Activated CD8-positive, alpha-beta memory T cell treated with anti-CD3 and anti-CD28 coated beads, Interleukin-2, amount 10 ng/mL, durations not matched to agents 7 days and 5 days (primary cell): ENCODE results near the gene MRPL16. TPM values are rescaled to one million over a fixed set of nuclear protein-coding genes. Genes with fewer than 3 reads are reported as not detected.

Source experiments
- ATAC-seq: fragments of 150-1000 bp; cut with Tn5 transposase; one replicate; pipeline ENCODE4 v1.10.0; 2021; ENCODE audit warnings: moderate library complexity
- CTCF ChIA-PET: fragments of 350-600 bp; sonication (Branson Sonifier 250); formaldehyde crosslinking; loops from one replicate; lab custom pipeline; 2021; ENCODE audit warnings: antibody characterized with exemption; lab: Charles Lee
- DNase-seq: peaks from one replicate; pipeline ENCODE4 v3.0.0-alpha.2; 2020
- H3K27ac Mint-ChIP-seq: one replicate; pipeline ENCODE4 v1.8.0; 2021; ENCODE audit warnings: mild to moderate bottlenecking, mixed read lengths
- H3K27me3 Mint-ChIP-seq: one replicate; pipeline ENCODE4 v1.8.0; 2021; ENCODE audit warnings: mixed read lengths
- H3K36me3 Mint-ChIP-seq: one replicate; pipeline ENCODE4 v1.8.0; 2021; ENCODE audit warnings: mild to moderate bottlenecking, mixed read lengths
- H3K4me1 Mint-ChIP-seq: one replicate; pipeline ENCODE4 v1.8.0; 2021; ENCODE audit warnings: mixed read lengths
- H3K4me3 Mint-ChIP-seq: one replicate; pipeline ENCODE4 v1.8.0; 2021; ENCODE audit warnings: mild to moderate bottlenecking, moderate library complexity, mixed read lengths
- H3K9me3 Mint-ChIP-seq: one replicate; pipeline ENCODE4 v1.8.0; 2022; ENCODE audit warnings: low read depth, mixed read lengths
- total RNA-seq, 2 experiments: library from RNA; stranded (reverse); gene quantifications; one replicate each; pipeline ENCODE4 v1.2.3, GENCODE V29; 2021

The MRPL16 gene
- total RNA-seq, 2 experiments from 2014 or later, result 76.5 to 102 TPM

GRCh38 chr11:59782080-59782479 lies 28.5 kb downstream of the MRPL16 start:
- Mint-ChIP-seq H3K27me3 (no peaks in the 10 kb centered on the region), H3K9me3 (peaks cover 13% of the 10 kb centered on the region), H3K27ac (peak overlapping the region; percentile 78), H3K36me3 (peaks cover 84% of the 10 kb centered on the region), H3K4me3 (no peak overlapping the region), H3K4me1 (peaks cover 83% of the 10 kb centered on the region)
- ATAC-seq, result no peak
- DNase-seq, result no peak
- CTCF ChIA-PET, result interaction anchor here (1.0 to 2.6 kb wide), 2 partner anchors 8 to 10 kb away, joined by 3 to 9 read pairs; no protein-coding TSS in a partner anchor

GRCh38 chr11:59779487-59779886 lies 31.1 kb downstream of the MRPL16 start:
- Mint-ChIP-seq H3K36me3 (peaks cover 84% of the 10 kb centered on the region), H3K27ac (peak overlapping the region; percentile 59), H3K4me1 (peaks cover 84% of the 10 kb centered on the region), H3K4me3 (no peak overlapping the region), H3K9me3 (peaks cover 4% of the 10 kb centered on the region), H3K27me3 (no peaks in the 10 kb centered on the region)
- ATAC-seq (no peak), DNase-seq (no peak)
- CTCF ChIA-PET, result interaction anchor here (1.9 kb wide), 1 partner anchor 13 kb away, joined by 4 read pairs; no protein-coding TSS in a partner anchor

GRCh38 chr11:59778122-59778521 lies 32.5 kb downstream of the MRPL16 start:
- Mint-ChIP-seq H3K36me3 (peaks cover 82% of the 10 kb centered on the region), H3K27ac (no peak overlapping the region), H3K4me1 (peaks cover 74% of the 10 kb centered on the region), H3K9me3 (no peaks in the 10 kb centered on the region), H3K27me3 (no peaks in the 10 kb centered on the region), H3K4me3 (no peak overlapping the region)
- no peak for DNase-seq
- CTCF ChIA-PET, result interaction anchor here (0.7 to 2.2 kb wide), 5 partner anchors 22 to 628 kb away, joined by 3 to 8 read pairs (median 4); no protein-coding TSS in a partner anchor
- no peak for ATAC-seq

DNA sequence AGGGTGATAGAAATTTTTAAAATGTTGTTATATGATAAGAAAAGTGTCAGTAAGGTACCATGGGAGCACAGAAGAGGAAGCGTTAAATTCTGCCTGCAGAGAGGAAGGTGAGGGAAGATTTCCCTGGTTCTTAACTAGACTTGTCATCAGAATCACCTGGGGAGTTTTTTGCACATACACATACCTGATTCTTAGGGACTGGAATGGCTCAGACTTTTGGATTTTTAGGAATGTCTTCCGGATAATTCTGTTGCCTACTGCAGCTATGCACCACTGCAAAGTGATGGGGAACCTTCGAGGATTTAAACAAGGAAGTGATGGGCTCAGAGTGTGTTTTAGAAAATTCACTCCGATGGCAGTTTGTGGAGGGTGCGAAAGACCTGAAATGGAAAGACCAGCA lies 33.5 kb downstream of the MRPL16 start:
- Mint-ChIP-seq H3K4me3 (no peak overlapping the region), H3K27ac (peak overlapping the region; percentile 66), H3K4me1 (peaks cover 76% of the 10 kb centered on the region), H3K36me3 (peaks cover 80% of the 10 kb centered on the region), H3K27me3 (no peaks in the 10 kb centered on the region), H3K9me3 (no peaks in the 10 kb centered on the region)
- DNase-seq, result no peak
- ATAC-seq, result no peak
- CTCF ChIA-PET, result interaction anchor here (1.7 to 2.2 kb wide), 2 partner anchors 10 to 21 kb away, joined by 6 to 8 read pairs; no protein-coding TSS in a partner anchor

GRCh38 chr11:59776210-59777066 lies 34.1 kb downstream of the MRPL16 start:
- H3K36me3 Mint-ChIP-seq, result peaks cover 76% of the 10 kb centered on the region
- CTCF ChIA-PET, result interaction anchor here (1.7 to 2.2 kb wide), 2 partner anchors 10 to 20 kb away, joined by 6 to 8 read pairs; no protein-coding TSS in a partner anchor
- H3K27me3 Mint-ChIP-seq, result no peaks in the 10 kb centered on the region
- no peak overlapping the region for H3K4me3 Mint-ChIP-seq
- no peak for DNase-seq
- peak; percentile 68 for ATAC-seq
- H3K4me1 Mint-ChIP-seq, result peaks cover 77% of the 10 kb centered on the region
- H3K9me3 Mint-ChIP-seq, result no peaks in the 10 kb centered on the region
- peak overlapping the region; percentile 66 for H3K27ac Mint-ChIP-seq

- Mint-ChIP-seq H3K4me3 (no peak overlapping the region), H3K4me1 (peaks cover 58% of the 10 kb centered on the region), H3K27ac (peak overlapping the region; percentile 85), H3K36me3 (peaks cover 59% of the 10 kb centered on the region), H3K9me3 (no peaks in the 10 kb centered on the region), H3K27me3 (no peaks in the 10 kb centered on the region)
- CTCF ChIA-PET, result interaction anchor here (6.2 kb wide), 1 partner anchor 19 kb away, joined by 35 read pairs; the partner anchor contains the start of gene STX3
- ATAC-seq, result no peak
- DNase-seq, result no peak
Measured at GRCh38 chr11:59773083-59773440, 37.5 kb downstream of the MRPL16 start.

GRCh38 chr11:59771605-59772004 lies 39.0 kb downstream of the MRPL16 start:
- no peaks in the 10 kb centered on the region for H3K9me3 Mint-ChIP-seq
- no peaks in the 10 kb centered on the region for H3K27me3 Mint-ChIP-seq
- CTCF ChIA-PET, result interaction anchor here (1.4 to 6.2 kb wide), 5 partner anchors 11 to 39 kb away, joined by 3 to 35 read pairs (median 4); partner anchors contain the start of genes MRPL16 and STX3
- peaks cover 43% of the 10 kb centered on the region for H3K4me1 Mint-ChIP-seq
- ATAC-seq (no peak), DNase-seq (no peak)
- peak overlapping the region; percentile 85 for H3K27ac Mint-ChIP-seq
- no peak overlapping the region for H3K4me3 Mint-ChIP-seq
- H3K36me3 Mint-ChIP-seq, result peaks cover 49% of the 10 kb centered on the region

GRCh38 chr11:59770869-59771268 lies 39.7 kb downstream of the MRPL16 start:
- CTCF ChIA-PET, result interaction anchor here (1.4 to 6.2 kb wide), 3 partner anchors 12 to 39 kb away, joined by 3 to 35 read pairs (median 9); partner anchors contain the start of genes MRPL16 and STX3
- ATAC-seq, result no peak

GRCh38 chr11:59770319-59770718 lies 40.3 kb downstream of the MRPL16 start:
- Mint-ChIP-seq H3K27ac (peak overlapping the region; percentile 50), H3K36me3 (peaks cover 37% of the 10 kb centered on the region), H3K4me1 (peaks cover 41% of the 10 kb centered on the region), H3K4me3 (no peak overlapping the region), H3K9me3 (no peaks in the 10 kb centered on the region), H3K27me3 (no peaks in the 10 kb centered on the region)
- no peak for ATAC-seq
- CTCF ChIA-PET, result interaction anchor here (1.3 to 6.2 kb wide), 2 partner anchors 16 to 31 kb away, joined by 3 to 35 read pairs; partner anchors contain the start of gene STX3
- DNase-seq, result no peak

More at GRCh38 chr11:59770869-59771268, 39.7 kb downstream of the MRPL16 start:
- Mint-ChIP-seq H3K4me3 (no peak overlapping the region), H3K9me3 (no peaks in the 10 kb centered on the region), H3K27ac (peak overlapping the region; percentile 50), H3K4me1 (peaks cover 41% of the 10 kb centered on the region), H3K27me3 (no peaks in the 10 kb centered on the region), H3K36me3 (peaks cover 43% of the 10 kb centered on the region)
- DNase-seq, result no peak

- ATAC-seq (no peak), DNase-seq (no peak)
- Mint-ChIP-seq H3K36me3 (peaks cover 33% of the 10 kb centered on the region), H3K27me3 (no peaks in the 10 kb centered on the region), H3K9me3 (no peaks in the 10 kb centered on the region), H3K4me1 (peaks cover 41% of the 10 kb centered on the region), H3K4me3 (no peak overlapping the region), H3K27ac (no peak overlapping the region)
- CTCF ChIA-PET, result interaction anchor here (1.3 to 6.2 kb wide), 2 partner anchors 15 to 32 kb away, joined by 3 to 35 read pairs; partner anchors contain the start of gene STX3
Measured at GRCh38 chr11:59769828-59770227, 40.8 kb downstream of the MRPL16 start.

- H3K27me3 Mint-ChIP-seq, result no peaks in the 10 kb centered on the region
- DNase-seq (no peak), ATAC-seq (no peak)
- no peaks in the 10 kb centered on the region for H3K9me3 Mint-ChIP-seq
- H3K36me3 Mint-ChIP-seq, result peaks cover 27% of the 10 kb centered on the region
- CTCF ChIA-PET, result interaction anchor here (1.3 to 6.2 kb wide), 3 partner anchors 14 to 33 kb away, joined by 3 to 57 read pairs (median 35); partner anchors contain the start of gene STX3
- peaks cover 44% of the 10 kb centered on the region for H3K4me1 Mint-ChIP-seq
- H3K27ac Mint-ChIP-seq, result no peak overlapping the region
- no peak overlapping the region for H3K4me3 Mint-ChIP-seq
Measured at GRCh38 chr11:59769111-59769510, 41.5 kb downstream of the MRPL16 start.

DNA sequence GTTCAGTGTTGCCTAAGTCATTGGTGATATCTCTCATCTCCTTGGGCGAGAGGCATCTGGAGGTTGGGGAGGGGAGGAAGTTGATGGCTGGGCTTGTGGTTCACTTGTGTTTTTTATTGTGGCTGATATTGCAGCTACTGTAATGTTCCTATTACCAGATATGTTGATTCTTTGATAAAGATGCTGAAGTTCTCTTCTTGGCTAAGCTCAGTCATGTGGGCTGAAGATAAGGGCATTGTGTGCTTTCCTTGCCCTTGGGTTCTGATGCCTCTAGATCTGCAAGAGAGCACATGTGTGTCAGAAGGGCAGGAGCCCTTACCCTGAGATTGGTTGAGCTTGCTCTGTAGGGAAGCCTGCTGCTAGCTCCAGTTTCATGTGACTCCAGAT lies 43.4 kb downstream of the MRPL16 start:
- Mint-ChIP-seq H3K4me1 (peaks cover 36% of the 10 kb centered on the region), H3K27me3 (no peaks in the 10 kb centered on the region), H3K4me3 (no peak overlapping the region), H3K9me3 (no peaks in the 10 kb centered on the region), H3K36me3 (peaks cover 23% of the 10 kb centered on the region), H3K27ac (no peak overlapping the region)
- CTCF ChIA-PET, result interaction anchor here (1.1 to 5.2 kb wide), 8 partner anchors 9 to 230 kb away, joined by 3 to 57 read pairs (median 5); partner anchors contain the start of genes MRPL16 and STX3
- peak; percentile 78 for ATAC-seq
- DNase-seq, result peak; percentile 79
